GM18951 (cell line): ENCODE results near the gene PSMD9.
"Not testable (repeated sequence)": the region's sequence is repeated elsewhere in the genome, so short reads cannot be mapped to it uniquely, and the experiment has no call there.

Experiments
- POLR2A ChIP-seq: IDR thresholded peaks from 4 replicates; pipeline ENCODE4 v1.6.1; 2011; ENCODE audit warnings: mild to moderate bottlenecking; ENCODE audit not compliant: insufficient read length, insufficient read depth; ENCODE audit errors: extremely low read depth
- in situ Hi-C: fragments of 300-500 bp; cut with MboI; formaldehyde crosslinking; loops from one replicate; pipeline ENCODE4 v1.12.0; 2022; ENCODE audit warnings: low sequenced_read_pairs, mixed read lengths, inconsistent platforms; ENCODE audit not compliant: unreplicated experiment

The PSMD9 gene

DNA sequence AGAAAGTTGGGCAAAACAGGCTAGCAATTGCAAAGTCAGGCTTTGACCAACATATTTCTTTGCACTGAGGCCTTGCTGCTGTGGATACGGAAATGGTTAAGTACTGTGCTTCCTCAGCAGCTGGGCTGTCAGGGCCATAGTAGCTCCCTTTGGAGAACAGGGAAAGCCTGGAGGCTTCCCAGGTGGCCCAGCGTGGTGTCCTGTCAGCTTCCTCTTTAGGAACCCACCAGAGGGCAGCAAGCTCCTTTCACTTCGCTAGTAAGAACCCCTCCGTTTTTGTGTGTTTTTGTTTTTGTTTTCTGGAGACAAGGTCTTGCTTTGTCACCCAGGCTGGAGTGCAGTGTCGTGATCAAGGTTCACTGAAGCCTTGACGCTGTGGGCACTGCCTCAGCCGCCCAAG, 28.1 kb downstream of the PSMD9 start:
- no peak for TF ChIP-seq POLR2A
- in situ Hi-C loops, result no loop called here

DNA sequence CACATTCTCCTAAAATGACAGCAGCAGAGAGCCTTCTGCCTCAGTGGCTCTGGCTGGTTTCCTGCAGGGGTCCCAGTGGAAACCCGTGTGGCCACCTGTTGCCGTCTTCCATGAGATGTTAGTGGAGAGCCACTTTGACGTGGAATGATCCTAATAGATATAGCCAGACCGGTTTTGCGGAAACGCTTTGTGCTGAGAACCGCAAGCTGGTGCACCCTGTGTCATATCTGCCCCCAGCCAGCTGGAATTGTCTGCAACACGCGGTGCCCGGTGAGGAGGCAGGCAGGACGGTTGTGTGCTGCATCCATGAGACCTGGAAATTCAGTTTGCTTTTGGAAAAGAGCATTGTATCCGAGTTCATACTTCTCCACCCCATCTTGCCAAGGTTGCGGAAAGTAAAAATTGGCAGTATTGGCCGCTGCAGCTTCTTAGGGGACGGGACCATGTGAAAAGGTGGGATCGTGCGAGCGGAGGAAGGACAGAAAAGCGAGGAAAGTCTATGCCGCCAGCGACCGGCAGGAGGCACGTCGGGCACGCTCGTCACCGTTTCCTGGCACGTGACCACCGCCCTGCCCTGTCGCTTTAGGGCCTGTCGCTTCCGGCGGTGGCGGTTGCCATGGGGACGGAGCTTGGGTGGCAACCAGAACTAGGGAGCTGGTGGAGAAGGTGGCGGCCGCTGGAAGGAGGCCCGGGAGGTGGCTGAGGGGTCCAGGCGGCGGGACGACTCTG, 29.5 kb downstream of the PSMD9 start, which contains the start of gene CFAP251:
CFAP251 (plus strand) TSS at position 643 of the 729 bp plus-strand sequence. CDS start 2,714 bp downstream, outside the sequence.
- TF ChIP-seq POLR2A, result peak; percentile 28
- in situ Hi-C loops, result no loop called here

DNA sequence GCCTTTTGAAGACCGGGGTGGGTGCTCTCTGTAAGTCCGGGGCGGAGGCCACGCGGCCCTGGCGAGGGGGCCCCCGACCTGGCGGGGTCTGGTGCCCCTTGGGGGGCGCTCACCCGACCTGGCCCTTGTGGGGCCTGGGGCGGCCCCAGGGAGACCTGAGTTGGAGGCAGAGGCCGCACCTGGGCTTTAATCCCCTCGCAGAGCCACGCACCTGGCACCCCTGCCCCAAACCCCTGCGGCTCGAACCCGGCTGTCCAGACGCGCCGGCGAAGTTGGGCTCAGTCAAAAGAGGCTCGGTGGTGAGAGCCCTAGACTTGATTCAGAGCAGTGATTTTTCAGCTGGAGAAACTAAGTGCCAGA, 30.1 kb downstream of the PSMD9 start:
- in situ Hi-C loops, result no loop called here
- no peak for TF ChIP-seq POLR2A

DNA sequence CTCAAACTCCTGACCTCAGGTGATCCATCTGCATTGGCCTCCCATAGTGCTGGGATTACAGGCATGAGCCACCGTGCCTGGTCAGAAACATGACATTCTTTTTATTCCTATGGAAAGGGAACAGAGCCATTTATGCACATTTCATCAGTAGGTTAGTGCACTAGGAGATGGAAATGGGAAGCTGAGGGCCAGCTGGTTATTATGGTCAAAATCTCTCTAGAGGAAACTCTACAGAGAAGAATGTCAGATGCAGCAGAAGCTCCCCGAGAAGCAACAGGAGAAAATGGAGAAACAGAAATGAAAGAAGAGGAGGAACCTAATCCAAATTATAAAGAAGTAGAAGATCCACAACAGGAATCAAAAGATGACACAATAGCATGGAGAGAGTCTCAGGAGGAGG, 32.5 kb downstream of the PSMD9 start:
- TF ChIP-seq POLR2A, result no peak
- in situ Hi-C loops, result no loop called here

DNA sequence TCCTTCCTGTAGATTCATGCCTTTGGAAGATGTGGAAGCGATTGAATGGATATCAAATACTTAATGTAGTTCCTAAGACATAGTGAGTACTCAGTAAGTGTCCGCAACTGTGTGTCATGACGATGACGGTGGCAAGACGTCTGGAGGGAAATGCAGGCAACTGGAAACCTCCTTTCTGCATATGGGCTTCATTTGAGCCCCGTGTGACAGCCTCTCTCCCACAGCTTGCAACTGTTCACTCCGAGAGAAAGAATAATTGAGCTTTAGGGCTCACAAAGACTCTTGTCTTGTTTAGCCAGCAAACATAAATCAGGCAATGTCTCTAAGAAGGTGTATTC, 36.7 kb downstream of the PSMD9 start:
- in situ Hi-C loops, result no loop called here

DNA sequence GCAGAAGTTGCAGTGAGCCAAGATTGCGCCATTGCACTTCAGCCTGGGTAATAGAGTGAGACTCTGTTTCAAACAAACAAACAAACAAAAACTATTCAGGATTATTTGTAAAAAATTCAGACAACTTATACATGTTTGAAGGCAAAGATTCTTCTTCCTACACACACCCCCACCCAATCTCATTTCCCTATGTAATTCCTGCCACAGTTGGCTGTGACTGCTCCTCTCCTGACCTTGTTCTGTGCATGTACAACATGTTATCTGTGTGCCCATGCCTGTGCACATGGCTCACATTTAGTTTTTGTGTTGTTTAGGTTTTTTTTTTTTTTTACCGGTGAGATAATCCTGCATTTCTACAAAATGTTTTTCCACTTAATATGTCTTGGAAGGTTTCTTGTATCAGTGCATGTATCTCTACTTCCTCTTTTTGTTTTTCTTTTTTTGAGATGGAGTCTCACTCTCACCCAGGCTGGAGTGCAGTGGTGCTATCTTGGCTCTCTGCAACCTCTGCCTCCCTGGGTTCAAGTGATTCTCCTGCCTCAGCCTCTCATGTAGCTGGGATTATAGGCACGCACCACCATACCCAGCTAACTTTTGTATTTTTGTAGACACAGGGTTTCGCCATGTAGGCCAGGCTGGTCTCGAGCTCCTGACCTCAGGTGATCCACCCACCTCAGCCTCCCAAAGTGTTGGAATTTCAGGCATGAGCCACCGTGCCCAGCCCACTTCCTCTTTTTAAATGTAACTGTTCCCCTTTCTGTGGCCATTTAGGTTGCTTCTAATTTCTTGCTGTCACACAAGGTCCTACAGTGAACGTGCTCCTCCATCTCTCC, 38.5 kb downstream of the PSMD9 start:
- in situ Hi-C loops, result no loop called here
- TF ChIP-seq POLR2A, result no peak

More for the DNA sequence above, 36.7 kb downstream of the PSMD9 start:
- TF ChIP-seq POLR2A, result no peak

DNA sequence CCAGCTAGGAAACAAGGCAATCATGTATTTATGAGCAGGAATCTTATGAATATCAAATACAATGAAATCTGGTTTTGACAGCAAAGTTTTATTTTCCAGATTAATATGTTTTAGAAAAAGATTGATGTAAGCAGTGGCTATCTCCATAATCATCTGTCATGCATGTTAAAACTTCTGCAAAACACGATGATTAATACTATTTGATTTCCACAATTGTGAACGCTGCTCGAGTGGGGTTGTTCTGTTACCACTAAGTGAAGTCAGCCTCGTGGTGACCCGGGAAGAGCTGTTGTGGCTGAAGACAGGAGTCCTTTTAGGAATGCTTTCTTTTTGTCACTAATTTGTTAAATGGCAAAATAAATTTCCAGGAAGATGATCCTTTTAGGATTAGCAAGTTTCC, 39.2 kb downstream of the PSMD9 start:
- no peak for TF ChIP-seq POLR2A
- in situ Hi-C loops, result no loop called here

DNA sequence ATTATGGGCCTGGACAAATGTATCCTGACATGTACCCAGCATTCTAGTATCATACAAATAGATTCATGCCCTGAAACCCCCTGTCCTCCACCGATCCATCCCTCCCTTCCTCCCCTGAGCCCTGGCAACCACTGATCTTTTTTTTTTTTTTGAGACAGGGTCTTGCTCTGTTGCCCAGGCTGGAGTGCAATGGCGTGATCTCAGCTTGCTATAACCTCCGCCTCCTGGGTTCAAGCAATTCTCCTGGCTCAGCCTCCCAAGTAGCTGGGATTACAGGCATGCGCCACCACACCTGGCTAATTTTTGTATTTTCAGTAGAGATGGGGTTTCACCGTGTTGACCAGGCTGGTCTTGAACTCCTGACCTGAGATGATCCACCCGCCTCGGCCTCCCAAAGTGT, 41.0 kb downstream of the PSMD9 start:
- in situ Hi-C loops, result not testable (repeated sequence)

DNA sequence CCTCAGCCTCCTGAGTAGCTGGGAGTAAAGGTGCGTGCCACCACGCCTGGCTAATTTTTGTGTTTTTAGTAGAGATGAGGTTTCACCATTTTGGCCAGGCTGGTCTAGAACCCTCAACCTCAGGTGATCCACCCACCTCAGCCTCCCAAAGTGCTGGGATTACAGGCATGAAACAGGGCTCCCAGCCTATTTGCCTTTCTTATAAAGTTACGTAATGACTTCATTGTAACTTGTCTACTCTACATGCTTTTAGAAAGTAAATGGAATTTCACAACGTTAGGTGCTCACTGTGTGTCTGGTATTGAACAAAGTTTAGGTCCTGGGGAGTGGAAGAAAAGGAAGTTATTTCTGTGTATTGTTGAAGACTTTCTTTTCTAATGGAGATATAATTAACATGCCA, 42.3 kb downstream of the PSMD9 start:
- in situ Hi-C loops, result no loop called here
- TF ChIP-seq POLR2A, result no peak

DNA sequence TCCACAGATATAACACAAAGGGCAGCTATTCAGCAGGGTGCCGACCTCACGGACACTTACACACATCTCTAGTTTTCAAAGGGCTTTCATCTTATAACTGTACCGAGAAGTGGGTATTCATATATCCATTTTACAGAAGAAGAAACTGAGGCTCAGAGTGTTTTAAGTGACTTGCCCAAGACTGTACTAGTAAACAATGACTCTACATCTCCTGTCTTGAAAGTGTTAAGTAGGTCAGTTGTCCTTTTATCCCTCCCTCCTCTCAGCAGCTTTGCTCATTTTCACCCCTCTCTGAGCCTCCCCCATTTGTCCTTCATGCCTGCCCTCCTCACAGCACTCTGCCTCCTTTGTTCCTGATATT, 43.6 kb downstream of the PSMD9 start:
- in situ Hi-C loops, result no loop called here
- TF ChIP-seq POLR2A, result no peak

DNA sequence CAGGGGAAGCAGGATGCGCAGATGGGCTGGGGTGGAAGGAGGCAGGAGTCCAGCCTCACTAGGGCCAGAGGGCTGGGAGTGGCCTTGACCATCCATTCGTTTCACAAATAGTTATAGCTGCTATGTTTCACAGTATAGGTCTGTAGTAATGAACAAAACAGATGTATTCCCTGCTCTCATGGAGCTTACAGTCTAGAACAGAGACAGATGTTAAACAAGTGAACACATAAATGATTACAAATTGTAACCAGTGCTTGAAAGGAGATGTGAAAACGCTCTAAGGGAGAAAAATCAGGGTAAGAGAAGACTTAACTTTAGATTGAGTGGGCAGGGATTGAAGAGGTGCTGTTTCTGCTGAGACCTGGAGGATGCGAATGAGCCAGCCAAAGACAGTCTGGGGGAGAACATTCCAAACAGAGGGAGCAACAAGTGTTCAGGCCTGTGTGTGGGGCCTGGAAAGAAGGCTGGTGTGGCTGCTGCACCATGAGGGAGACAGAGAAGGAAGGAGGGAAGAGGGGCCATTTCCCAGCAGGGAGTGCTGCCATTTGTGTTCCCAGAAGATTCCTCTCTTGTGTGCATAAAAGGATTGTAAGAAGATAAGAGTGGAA, 44.4 kb downstream of the PSMD9 start:
- no peak for TF ChIP-seq POLR2A
- in situ Hi-C loops, result no loop called here

DNA sequence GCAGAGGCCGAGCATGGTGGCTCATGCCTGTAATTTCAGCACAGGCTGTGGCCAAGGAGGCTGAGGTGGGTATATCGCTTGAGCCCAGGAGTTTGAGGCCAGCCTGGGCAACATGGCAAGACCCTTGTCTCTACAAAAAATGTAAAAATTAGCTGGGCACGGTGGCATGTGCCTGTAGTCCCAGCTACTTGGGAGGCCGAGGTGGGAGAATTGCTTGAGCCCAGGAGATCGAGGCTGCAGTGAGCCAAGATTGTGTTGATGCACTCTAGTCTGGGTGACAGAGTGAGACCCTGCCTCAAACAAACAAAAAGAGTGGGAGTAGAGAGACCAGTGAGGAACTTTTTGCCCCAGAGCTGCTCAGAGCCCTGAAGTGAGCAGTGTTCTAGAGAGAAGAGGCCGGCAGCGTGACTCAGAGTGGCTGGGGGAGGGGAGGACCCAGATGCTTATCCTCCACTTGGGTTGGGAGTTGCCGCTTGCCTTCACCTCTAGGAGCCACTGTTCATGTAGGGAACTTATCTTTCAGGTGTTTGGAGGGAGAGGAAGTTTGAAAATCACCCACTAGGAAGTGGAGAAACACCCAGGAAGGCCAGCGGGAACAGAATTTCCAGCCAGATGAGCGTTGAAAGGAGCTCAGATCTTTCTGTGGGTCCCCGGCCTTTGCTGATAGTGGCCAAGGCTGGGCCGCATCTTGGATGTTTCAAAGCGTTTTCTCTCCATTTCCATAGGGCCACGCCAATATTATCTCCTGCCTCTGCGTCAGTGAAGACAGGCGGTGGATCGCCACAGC, 45.1 kb downstream of the PSMD9 start:
- in situ Hi-C loops, result no loop called here

DNA sequence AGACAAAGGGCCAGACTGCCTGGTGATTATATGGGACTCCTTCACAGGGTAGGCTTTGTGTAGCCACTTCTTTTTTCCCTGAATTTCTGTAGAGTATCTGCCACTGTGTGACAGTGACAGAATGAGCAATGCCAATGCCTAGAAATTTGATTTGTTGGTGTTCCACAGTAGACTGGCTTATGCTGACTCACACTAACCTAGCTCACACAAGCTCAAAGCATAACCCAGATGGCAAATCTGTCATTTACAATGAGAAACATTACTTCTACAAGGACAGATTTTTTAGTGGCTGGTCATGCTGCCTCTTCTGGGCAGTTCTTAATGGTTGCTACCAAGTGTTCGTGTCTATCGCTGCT, 45.7 kb downstream of the PSMD9 start:
- no peak for TF ChIP-seq POLR2A
- in situ Hi-C loops, result no loop called here

More for the DNA sequence above, 45.1 kb downstream of the PSMD9 start:
- TF ChIP-seq POLR2A, result no peak

DNA sequence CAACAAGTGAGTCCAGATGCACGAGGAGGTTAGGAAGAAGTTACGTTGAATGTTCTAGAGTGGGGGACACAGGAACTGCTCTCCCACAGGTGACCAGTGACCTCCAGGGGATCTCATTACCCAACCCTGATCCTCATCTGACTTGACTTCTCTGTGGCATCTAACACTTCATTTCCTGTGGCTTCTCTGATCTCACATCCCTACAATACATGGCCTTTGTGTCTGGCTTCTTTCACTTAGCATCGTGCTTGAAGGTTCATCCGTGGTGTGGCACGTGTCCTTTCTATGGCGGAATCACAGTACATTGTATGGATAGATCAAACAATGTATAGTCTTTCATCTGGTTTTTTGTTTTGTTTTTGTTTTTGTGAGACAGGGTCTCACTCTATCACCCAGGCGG, 49.1 kb downstream of the PSMD9 start:
- no peak for TF ChIP-seq POLR2A
- in situ Hi-C loops, result no loop called here

DNA sequence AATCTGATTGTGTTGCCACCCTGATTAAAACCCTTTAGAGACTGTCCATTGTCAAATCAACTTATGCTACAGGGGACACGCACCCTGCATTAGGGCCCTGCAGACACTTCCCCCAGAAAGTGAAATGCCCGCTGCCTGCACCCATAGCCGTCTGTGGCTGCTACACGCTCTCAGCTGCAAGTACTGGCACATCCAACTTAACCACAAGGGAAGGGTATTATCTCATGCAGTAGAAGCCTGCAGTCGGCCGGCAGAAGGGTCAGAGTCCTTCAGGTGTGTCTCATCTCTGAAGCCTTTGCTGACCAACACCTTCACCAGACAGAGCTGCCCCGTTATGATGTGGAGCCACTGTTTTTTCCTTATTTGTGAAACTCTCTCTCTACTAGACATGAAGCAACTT, 50.6 kb downstream of the PSMD9 start:
- TF ChIP-seq POLR2A, result no peak
- in situ Hi-C loops, result no loop called here
